ENCODE data around the gene RAN. TPM values are rescaled to one million over a fixed set of nuclear protein-coding genes. Genes with fewer than 3 reads are reported as not detected.

Gene RAN
- total and polyA plus RNA-seq, 2 experiments from 2014 or later, result 260 to 785 TPM

DNA sequence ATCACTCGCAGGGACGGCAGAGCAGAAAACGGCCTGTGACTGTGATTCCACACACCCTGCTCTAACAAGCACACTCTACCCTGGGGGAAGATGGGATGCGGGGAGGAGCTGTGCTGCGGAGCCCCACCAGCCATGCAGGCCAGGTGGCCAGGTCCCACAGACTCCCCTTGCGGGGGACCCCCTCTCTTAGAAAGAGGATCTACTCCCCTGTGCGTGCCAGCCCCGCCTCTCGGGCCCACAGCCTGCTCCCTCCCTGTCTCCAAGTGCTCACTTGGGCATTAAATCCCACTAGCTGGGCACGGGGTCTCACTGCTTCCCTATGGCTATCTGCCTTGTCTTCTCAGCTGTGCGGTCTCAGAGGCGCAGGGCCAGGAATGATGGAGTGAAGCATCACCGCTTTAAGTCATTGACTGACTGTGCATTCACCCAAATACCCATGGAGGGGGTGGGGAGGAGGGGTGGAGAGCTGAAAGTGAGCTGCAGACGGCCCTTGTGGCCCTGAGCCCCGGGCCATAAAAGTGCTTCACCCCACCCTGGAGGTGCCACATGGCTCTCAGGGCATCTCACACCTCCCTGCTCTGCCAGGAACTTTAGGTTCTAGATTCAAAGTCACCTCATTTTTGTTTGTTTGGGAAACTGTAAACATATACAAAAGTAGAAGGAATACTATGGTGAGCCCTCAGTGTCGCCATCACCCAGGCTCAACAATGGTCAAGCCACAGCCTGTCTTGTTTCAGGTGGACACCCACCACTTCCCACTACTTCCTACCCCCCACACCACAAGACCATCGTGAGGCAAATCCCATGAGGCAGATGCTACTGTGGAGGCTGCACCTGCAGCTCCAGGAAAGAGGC, 42.2 kb upstream of the RAN start:
- Histone ChIP-seq H3K27me3 (no peaks in the 10 kb centered on the region), H3K4me1 (ENCODE audit: low read depth) (no peaks in the 10 kb centered on the region), H3K36me3 (no peaks in the 10 kb centered on the region), H3K9me3 (ENCODE audit: low read depth) (no peaks in the 10 kb centered on the region), H3K27ac (no peak overlapping the region), H3K4me3 (no peak overlapping the region)
- TF ChIP-seq, protein P1, sequence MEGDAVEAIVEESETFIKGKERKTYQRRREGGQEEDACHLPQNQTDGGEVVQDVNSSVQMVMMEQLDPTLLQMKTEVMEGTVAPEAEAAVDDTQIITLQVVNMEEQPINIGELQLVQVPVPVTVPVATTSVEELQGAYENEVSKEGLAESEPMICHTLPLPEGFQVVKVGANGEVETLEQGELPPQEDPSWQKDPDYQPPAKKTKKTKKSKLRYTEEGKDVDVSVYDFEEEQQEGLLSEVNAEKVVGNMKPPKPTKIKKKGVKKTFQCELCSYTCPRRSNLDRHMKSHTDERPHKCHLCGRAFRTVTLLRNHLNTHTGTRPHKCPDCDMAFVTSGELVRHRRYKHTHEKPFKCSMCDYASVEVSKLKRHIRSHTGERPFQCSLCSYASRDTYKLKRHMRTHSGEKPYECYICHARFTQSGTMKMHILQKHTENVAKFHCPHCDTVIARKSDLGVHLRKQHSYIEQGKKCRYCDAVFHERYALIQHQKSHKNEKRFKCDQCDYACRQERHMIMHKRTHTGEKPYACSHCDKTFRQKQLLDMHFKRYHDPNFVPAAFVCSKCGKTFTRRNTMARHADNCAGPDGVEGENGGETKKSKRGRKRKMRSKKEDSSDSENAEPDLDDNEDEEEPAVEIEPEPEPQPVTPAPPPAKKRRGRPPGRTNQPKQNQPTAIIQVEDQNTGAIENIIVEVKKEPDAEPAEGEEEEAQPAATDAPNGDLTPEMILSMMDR (IDR thresholded peaks at IDR 0.05; ENCODE audit: low read depth, low read length), result no peak
- DNase-seq (ENCODE audit: low read depth in 1 of 2, low spot score in 1 of 2), result no peak

DNA sequence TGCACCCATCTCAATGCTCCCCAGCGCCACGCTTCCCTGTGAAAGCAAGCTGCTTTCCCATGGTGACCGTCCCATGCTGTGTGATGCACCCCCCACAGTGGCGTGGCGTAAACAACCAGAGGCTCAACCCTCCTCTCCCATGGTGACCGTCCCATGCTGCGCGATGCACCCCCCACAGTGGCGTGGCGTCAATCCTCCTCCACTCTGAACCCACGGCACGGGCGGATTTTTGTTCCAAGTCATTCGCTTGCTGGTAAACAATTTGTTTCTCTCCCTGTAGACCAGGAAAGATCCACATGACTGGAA, 41.7 kb upstream of the RAN start:
- H3K27ac ChIP-seq, result no peak overlapping the region
- H3K4me1 ChIP-seq (ENCODE audit: low read depth), result no peaks in the 10 kb centered on the region
- H3K4me3 ChIP-seq, result no peak overlapping the region
- no peaks in the 10 kb centered on the region for H3K36me3 ChIP-seq
- no peak for DNase-seq (ENCODE audit: low read depth in 1 of 2, low spot score in 1 of 2)
- H3K9me3 ChIP-seq (ENCODE audit: low read depth), result no peaks in the 10 kb centered on the region
- H3K27me3 ChIP-seq, result no peaks in the 10 kb centered on the region
- TF ChIP-seq, protein P1 (IDR thresholded peaks at IDR 0.05; ENCODE audit: low read depth, low read length), result no peak

DNA sequence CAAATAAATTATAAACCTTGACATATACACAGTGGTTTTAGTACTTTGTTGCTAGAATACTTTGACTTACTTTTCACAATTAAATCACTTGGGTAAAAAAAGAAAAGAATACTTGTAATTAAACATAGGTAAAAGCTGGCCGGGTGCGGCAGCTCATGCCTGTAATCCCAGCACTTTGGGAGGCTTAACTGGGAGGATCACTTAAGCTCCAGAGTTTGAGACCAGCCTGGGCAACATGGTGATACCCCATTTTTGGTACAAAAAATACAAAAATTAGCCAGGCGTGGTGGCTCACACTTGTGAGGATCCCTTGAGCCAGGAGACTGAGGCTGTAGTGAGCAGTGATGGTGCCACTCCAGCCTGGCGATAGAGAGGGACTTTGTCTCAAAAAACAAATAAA, 40.6 kb upstream of the RAN start:
- H3K4me1 ChIP-seq (ENCODE audit: low read depth), result no peaks in the 10 kb centered on the region
- H3K27me3 ChIP-seq, result no peaks in the 10 kb centered on the region
- no peak overlapping the region for H3K27ac ChIP-seq
- no peaks in the 10 kb centered on the region for H3K36me3 ChIP-seq
- no peaks in the 10 kb centered on the region for H3K9me3 ChIP-seq (ENCODE audit: low read depth)
- H3K4me3 ChIP-seq, result no peak overlapping the region
- TF ChIP-seq, protein P1 (IDR thresholded peaks at IDR 0.05; ENCODE audit: low read depth, low read length), result no peak
- no peak for DNase-seq (ENCODE audit: low read depth in 1 of 2, low spot score in 1 of 2)

DNA sequence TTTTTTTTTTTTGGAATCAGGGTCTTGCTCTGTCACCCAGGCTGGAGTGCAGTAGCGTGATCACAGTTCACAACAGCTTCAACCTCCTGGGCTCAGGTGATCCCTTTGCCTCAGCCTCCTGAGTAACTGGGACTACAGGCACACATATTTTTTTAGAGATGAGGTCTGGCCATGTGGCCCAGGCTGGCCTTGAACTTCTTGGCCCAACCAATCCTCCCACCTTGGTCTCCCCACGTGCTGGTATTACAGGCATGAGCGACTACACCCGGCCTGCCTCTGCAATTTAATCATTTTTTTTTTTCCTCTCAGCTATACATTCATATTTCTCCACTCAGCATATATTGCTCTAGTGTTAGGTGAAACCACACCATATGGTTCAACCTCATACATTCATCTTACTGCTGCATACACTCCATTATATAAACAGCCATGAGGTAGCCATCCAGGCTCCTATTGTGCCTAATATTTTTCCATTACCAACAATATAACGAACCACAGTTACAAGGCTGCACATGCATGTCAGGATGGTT, 39.9 kb upstream of the RAN start:
- Histone ChIP-seq H3K27ac (no peak overlapping the region), H3K4me1 (ENCODE audit: low read depth) (no peaks in the 10 kb centered on the region), H3K9me3 (ENCODE audit: low read depth) (no peaks in the 10 kb centered on the region), H3K4me3 (no peak overlapping the region), H3K36me3 (no peaks in the 10 kb centered on the region), H3K27me3 (no peaks in the 10 kb centered on the region)
- TF ChIP-seq, protein P1 (IDR thresholded peaks at IDR 0.05; ENCODE audit: low read depth, low read length), result no peak
- DNase-seq (ENCODE audit: low read depth in 1 of 2, low spot score in 1 of 2), result no peak

DNA sequence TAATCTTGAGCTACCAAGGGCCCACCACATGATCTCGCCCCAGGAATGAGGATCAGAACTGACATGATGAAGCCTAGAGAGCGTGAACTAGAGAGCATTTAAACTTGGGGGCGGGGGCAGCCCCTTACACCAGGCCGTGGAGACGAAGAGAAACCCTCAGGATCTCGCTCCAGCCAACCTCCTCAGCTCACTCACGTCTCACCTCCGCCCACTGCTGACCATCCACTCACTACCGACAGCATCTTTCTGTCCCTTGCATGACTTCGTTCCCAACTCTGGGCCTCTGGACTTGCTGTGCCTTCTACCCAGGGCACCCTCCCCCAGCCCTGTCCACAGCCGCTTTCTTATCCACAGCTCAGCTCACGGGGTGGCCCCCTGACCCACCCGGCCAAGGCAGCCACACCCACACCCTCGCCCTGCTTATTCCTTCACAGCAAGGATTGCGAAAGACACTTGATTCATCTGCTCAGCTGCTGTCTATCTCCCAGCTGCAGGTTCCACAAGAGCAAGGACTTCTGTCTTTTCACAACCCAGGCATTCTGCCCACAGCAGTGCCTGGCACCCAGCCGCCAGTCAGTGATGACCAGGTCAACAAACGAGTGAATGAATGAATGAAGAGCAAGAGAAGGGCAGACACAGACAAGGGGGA, 39.2 kb upstream of the RAN start:
- H3K4me3 ChIP-seq, result no peak overlapping the region
- H3K27me3 ChIP-seq, result no peaks in the 10 kb centered on the region
- peak in 1 of 2 donors; percentile 62 for DNase-seq (ENCODE audit: low read depth in 1 of 2, low spot score in 1 of 2)
- TF ChIP-seq, protein P1 (IDR thresholded peaks at IDR 0.05; ENCODE audit: low read depth, low read length), result no peak
- H3K4me1 ChIP-seq (ENCODE audit: low read depth), result no peaks in the 10 kb centered on the region
- H3K36me3 ChIP-seq, result no peaks in the 10 kb centered on the region
- no peaks in the 10 kb centered on the region for H3K9me3 ChIP-seq (ENCODE audit: low read depth)
- H3K27ac ChIP-seq, result no peak overlapping the region

Measured in cardiac muscle cell (in vitro differentiated cells and primary cell).